GM21723 (cell line): ENCODE measurements around the gene C2orf76.

Experiments used
- ATAC-seq: cut with Tn5 transposase; IDR thresholded peaks from one replicate; pipeline ENCODE4 v1.9.1; 2021; ENCODE audit warnings: mild to moderate bottlenecking, moderate library complexity; ENCODE audit not compliant: unreplicated experiment

C2orf76 gene

DNA sequence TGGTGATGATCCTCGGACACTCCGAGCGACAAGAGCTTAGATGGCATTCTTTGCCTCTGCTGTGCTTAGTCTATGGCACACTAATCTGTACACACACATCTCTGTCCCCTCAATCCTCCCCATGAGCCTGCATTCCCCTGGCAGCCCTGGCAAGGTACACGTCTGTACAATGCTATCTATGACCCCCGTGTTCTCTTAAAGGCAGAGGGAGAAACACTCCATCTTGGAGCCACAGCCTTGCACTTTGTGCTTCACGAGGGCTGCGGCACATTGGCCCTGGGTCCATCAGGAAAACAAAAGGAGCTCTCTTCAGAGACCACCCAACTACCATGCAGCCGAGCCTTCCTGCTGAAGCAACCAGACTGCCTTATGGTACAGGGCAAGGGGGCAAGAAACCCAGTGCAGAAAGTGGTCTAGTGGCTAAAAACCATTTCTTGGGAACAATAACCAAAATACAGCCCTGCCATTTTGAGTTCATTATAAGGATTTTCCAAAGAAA, 100.5 kb downstream of the C2orf76 start:
- ATAC-seq = no peak

DNA sequence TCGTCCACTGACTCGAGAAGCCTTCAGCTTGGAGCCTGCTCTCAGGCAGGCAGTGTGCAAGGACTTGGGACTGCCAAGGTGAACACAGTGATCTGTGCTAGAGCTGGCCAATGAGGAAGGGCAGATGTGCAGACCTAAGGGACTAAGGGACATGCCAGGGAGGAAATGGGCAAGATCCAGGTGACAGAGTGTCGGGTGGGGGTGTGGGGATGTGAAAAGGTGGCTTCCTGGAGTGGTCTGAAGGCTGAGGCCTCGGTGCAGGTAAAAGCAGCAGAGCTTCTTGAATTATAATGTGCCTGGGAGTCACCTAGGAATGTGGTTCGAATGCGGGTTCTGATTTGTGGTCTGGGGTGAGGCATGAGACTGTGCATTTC, 101.0 kb downstream of the C2orf76 start:
- ATAC-seq = no peak

GRCh38 chr2:119264781-119265692, 101.6 kb downstream of the C2orf76 start:
- ATAC-seq = peak; percentile 94

- no peak for ATAC-seq
These were observed 103.0 kb downstream of the C2orf76 start for GRCh38 chr2:119263656-119264055.

GRCh38 chr2:119263025-119263424, 103.6 kb downstream of the C2orf76 start:
- no peak for ATAC-seq

GRCh38 chr2:119261493-119262225, 105.0 kb downstream of the C2orf76 start:
- ATAC-seq = no peak

DNA sequence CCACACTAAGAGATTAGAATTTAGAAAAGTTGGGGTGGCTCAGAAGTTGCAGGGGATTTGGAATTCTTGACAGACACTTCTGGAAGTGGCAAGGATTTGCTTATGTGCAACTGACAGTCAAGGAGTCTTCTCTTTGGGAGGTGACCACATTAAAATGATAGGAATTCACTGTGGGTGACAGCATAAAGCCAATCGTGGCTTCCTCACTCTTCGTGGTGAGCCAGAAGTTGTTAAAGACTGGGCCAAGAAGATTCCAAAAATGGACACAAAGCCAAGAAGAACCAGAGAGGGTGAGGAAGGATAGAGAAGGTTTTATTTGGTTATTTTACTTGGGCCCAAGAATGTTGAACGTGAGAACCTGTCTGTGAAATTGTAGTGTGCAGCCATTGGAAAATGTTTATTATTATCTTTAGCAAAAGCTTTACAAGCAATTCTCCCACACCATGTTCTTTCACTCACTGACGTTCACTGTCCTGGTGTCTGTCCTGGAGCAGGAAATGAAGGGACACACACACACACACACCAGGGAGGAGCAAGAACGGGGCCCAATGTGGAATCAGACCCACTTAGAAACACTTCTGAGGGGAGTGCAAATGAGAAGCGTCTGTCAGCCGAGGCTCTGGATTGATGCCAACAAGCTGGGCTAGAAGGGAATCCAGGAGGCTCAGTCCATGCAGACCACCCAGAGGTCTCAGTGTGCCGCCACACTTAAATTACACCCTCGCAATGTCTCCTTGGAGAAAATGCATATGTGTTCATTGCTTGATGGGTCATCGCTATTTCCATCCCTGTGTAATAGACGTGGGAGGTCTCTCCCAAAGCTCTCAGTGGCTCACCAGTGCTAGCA, 105.8 kb downstream of the C2orf76 start:
- ATAC-seq = no peak

DNA sequence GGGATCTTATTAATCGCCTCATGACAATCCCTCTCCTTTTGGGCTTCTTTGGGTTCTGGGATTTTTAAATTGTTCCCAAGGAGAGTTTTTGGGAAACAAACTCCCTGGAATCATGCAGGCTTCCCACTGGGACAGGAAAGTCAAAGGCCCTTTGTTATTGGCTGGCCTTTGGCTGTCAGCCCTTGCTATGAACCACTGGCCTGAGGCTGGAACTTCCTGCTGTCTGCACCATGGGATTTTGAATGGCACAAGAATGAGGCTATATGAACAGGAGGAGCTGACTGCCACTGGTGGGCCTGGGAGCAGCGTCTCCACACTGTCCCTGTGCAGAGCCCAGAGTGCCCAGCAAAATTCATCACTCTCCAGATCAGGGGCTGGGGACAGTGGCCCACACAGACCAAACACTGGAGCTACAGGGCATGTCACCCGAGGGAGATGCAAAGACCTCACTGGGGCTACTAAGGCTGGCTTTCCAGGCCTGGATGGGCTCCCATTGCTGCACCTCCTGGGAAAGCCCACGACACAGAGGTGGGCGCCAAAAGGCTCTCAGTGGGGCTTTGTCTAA, 107.3 kb downstream of the C2orf76 start:
- ATAC-seq = no peak

GRCh38 chr2:119257198-119257597, 109.4 kb downstream of the C2orf76 start:
- ATAC-seq = no peak

- no peak for ATAC-seq
These were observed 110.1 kb downstream of the C2orf76 start for GRCh38 chr2:119256582-119256921.

DNA sequence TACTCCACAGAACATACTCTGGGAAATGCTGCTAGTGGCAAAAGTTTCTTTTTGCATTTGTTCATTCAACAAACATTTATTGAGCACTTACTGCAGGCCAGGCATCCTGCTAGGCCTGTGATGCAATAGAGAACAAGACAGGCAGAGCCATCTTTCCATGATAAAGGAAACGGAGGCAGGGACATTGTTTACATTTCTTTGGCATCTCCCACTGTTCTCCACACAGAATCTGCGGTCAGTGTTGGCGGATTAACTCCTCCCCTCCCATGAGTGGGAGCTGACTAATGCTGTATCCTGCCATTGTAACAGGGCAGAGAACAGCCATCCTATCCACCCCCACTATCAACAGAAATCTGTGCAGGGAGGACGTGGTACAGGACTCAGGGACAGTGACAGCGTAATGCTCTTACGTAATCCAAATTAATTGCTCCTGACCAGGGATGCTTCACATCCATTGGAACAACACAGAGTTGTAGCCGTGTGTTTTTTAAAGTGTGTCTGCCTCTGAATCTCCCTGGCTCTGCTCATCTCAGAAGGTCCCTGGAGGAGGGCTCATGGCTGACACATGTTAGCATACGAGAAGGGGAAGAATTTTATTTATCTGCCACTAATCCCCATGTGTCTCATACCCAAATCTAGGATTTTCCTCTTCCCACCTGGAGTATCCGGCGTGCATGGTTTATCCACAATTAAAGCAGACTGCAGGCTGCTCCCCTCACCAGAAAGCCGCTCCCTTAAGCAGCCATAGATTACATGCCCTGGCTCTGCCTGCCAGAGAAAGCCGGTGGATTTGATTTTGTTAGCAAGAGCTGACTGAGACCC, 110.7 kb downstream of the C2orf76 start:
- ATAC-seq = no peak

- no peak for ATAC-seq
These were observed 112.0 kb downstream of the C2orf76 start for GRCh38 chr2:119254601-119255080.

DNA sequence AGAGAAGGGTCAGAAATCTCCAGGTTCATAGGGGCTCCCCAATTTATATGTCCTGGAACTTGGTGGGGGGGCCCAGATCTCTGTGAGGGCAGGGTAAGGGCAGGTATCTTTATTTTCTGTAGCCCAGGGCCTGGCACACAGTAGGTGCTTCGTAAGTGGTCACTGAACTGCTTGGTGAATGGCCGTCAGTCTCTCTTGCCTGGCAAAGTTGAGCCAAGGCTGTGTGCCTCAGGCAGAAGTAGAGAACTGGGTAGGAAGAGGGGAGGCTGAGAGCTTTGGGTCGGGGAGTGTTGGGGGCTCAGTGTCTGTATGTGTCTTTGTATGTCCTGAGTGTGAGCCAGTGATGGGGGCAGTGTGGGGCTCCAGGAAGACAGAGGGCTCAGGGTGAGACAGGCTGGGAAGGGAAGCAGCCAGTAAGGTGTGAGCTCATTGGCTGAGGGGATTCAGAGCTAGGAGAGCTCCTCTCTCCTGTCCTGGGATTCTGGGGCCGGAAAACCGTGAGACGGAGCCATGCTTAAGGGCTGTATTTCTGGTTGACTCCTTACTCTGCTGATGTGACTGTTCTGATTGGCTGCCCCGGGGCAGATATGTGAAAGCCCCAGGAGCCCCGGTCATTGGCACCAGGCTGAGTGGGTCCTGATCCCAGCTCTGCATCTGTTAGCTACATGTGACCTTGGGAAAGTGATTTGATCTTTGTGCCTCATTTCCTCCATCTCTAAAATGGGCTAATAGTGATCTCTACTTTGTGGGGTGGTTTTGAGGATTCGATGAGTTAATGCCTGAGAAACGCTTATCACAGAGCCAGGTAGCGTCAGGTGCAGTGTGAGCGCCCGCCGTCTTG, 112.7 kb downstream of the C2orf76 start:
- ATAC-seq = no peak

GRCh38 chr2:119253114-119253702, 113.4 kb downstream of the C2orf76 start:
- no peak for ATAC-seq
